ENCODE measurements around the gene ZMIZ1.

ZMIZ1 gene

DNA sequence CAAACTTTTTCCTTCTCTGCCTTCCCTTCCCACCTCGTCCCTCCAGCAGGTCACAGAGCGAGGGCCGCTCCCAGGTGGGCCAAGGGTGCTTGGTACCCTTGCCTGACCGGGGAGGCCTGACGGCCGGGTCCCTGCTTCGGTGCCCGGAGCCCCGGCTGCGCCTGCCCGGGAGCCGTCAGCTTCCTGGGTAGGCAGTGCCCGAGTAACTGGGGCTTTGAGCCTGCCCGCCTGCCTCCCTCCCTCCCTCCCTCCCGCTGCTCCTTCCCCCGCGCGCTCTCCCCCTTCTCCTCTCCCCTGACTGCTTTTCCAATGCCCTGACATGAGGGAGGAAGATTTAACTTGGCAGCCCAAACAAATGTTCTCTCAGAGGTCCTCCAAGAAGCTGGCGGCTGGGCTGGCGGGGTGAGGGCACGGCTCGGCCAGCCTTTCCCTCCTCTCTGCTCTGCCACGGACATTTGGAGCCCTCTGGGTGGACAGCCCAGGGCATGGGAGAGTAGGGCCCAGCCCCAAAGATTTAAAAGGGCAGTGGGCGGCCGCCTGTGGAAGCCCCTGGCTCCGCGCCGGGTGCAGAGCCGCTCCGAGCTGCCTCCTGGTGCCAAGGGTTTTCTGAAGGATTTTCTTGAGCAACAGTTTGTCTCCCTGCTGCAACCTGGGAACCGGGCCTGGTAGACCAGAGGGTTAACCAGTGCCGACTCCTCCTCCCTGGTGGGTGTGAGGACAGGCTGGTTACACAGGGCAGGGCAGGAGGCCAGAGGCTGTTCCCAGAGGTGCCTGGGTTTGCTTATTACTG, 2.0 kb downstream of the ZMIZ1 start:
- peaks cover 27 to 38% of the 10 kb centered on the region in 2 donors for H3K27me3 Mint-ChIP-seq
- no peaks in the 10 kb centered on the region for H3K9me3 Mint-ChIP-seq
- DNase-seq (peak; percentile 12), ATAC-seq (replicated peaks) (peak in 1 of 2 donors; percentile 14)
- H3K4me3 Mint-ChIP-seq, result peak overlapping the region; percentile 85 to 92
- H3K36me3 Mint-ChIP-seq, result peaks cover 0 to 2% of the 10 kb centered on the region in 2 donors
- H3K4me1 Mint-ChIP-seq, result peaks cover 31 to 70% of the 10 kb centered on the region in 2 donors
- H3K27ac Mint-ChIP-seq, result peak overlapping the region; percentile 80

DNA sequence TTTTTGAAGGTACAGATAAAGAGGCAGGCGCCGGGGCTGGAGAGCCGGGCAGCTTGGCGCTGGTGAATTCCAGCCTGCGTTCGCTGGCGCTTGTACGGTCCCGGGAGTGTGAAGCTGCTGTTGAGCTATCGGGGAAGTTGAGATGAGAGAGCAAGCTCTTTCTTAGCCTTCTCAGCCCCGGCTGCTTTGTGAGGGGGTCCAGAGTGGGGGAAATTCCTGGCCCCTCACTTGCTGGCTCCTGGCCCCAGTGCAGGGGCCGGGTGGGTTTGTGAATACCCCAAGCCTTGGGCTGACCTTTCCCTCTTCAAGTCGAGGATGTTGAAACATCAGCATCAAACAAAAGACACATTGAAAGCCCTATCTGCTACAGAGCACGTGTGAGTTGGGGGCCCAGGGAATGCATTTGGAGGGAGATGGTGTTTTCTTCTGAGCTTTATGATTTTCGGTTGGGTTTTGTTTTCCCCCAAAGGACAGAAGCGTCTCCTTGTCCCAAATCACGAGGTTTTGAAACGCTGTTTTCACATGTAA, 2.7 kb downstream of the ZMIZ1 start:
- Mint-ChIP-seq H3K4me1 (peaks cover 36 to 76% of the 10 kb centered on the region in 2 donors), H3K27me3 (peaks cover 27 to 38% of the 10 kb centered on the region in 2 donors), H3K36me3 (peaks cover 0 to 2% of the 10 kb centered on the region in 2 donors), H3K9me3 (no peaks in the 10 kb centered on the region), H3K27ac (peak overlapping the region; percentile 66), H3K4me3 (peak overlapping the region; percentile 85 to 92)
- ATAC-seq (replicated peaks) (no peak), DNase-seq (no peak)

DNA sequence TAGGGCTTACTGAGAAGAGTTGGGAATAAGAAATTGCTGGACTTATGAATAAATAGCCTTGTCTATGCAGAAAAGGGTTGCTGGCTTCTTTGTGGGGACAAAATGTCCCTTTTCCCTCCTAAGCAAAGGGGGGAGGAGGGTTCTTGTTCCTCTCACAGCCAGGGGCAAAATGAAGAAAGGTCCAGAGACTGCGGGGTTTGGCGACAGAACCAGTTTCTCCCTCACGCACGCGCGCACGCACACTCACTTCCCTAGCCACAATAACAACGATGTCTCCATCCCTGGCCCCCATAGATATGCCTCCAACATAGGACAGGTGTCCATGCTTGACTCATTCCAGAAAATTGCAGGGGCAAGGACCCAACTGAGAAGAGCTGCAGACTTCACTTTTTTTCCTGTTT, 3.3 kb downstream of the ZMIZ1 start:
- Mint-ChIP-seq H3K4me1 (peaks cover 35 to 78% of the 10 kb centered on the region in 2 donors), H3K4me3 (peak overlapping the region in 1 of 2 donors; percentile 43), H3K27me3 (peaks cover 27 to 38% of the 10 kb centered on the region in 2 donors), H3K27ac (no peak overlapping the region), H3K9me3 (no peaks in the 10 kb centered on the region), H3K36me3 (peaks cover 0 to 2% of the 10 kb centered on the region in 2 donors)
- ATAC-seq (replicated peaks) (no peak), DNase-seq (no peak)

DNA sequence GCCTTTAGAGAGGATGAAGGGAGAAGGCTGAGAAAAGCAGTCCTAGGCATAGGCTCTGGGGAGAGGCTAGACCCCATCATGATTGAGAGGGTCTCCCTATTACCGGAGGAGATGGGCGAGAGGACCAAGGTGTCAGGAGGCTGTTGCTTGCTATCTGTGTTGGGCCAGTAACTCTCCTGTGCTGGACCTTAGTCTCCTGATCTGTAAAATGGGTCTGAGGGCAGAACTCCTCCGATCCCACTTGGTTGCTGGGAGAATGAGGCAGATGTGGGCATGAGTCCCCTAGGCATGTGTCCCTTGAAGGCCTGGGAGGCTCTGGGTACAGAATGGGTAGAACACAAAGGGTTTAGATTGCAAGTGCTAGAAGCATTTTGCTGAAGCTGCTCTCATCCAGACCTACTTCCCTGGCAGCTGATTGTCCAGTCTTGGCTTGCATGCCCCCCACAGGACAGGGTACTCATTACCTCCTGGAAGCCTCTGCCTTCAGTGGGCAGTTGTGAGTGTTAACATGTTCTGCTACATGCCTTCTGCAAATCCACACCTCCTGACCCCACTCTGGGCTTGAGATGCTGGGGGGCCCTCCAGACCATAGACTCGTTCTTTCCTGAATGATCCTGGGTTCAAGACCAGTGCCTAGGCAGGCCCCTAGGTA, 4.4 kb downstream of the ZMIZ1 start:
- Mint-ChIP-seq H3K27me3 (peaks cover 27 to 42% of the 10 kb centered on the region in 2 donors), H3K36me3 (peaks cover 0 to 2% of the 10 kb centered on the region in 2 donors)
- no peak for ATAC-seq (replicated peaks)

DNA sequence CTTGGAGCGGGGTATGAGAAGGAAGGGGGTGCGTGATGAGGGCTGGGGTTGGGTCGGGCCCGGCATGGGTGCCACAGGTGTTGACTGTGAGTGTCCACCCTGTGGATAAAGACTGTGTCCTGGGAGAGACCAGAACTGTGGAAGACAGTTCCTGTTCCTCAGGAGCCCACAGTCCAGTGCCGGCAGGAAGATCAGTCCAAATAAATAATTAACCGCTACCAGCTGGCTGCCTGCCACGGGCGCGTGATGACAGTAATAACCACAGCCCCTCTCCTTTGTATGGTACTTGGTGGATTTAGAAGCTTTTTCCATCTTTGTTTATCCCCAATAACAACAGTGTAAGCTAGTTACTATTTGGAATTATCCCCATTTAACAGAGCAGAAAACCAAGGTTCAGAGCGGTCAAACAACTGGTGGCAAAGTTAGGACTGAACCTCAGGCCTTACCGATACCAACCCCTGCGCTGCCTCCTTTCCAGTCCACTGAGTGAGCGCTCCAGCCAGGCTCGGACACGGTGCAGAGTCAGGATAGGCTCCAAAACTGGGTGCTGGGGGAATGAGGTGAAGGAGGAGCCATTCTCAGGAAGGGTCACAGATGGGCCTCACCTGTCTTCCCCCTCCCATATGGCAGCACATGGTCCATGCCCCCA, 5.1 kb downstream of the ZMIZ1 start:
- H3K4me3 Mint-ChIP-seq, result no peak overlapping the region
- no peaks in the 10 kb centered on the region for H3K9me3 Mint-ChIP-seq
- no peak for ATAC-seq (replicated peaks)
- H3K27ac Mint-ChIP-seq, result peak overlapping the region; percentile 7
- DNase-seq, result no peak
- peaks cover 27 to 66% of the 10 kb centered on the region in 2 donors for H3K4me1 Mint-ChIP-seq
- peaks cover 0 to 2% of the 10 kb centered on the region in 2 donors for H3K36me3 Mint-ChIP-seq
- H3K27me3 Mint-ChIP-seq, result peaks cover 27 to 44% of the 10 kb centered on the region in 2 donors

More for the DNA sequence above, 4.4 kb downstream of the ZMIZ1 start:
- Mint-ChIP-seq H3K9me3 (no peaks in the 10 kb centered on the region), H3K4me1 (peaks cover 30 to 69% of the 10 kb centered on the region in 2 donors), H3K27ac (peak overlapping the region; percentile 7), H3K4me3 (no peak overlapping the region)
- DNase-seq, result no peak

DNA sequence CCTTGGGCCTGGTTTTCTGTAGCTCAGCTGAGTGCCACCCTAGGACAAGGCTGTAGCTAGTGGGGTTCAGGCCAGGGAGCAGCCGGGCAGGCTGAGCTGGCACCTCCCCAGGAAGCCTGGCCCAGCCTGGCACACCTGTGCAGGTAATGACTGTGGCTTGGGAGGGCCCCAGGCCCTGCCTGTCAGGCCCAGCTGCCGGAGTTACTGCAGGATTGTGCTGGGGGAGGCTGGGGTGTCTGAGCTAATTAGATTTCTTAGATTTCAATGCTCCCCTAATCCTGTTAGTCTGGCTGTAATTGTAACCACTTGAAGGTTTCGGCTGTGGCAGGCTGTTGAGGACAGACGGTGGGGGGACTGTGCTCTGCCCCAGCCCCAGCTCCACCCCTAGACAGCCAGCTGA, 6.0 kb downstream of the ZMIZ1 start:
- DNase-seq (no peak), ATAC-seq (replicated peaks) (no peak)
- H3K4me1 Mint-ChIP-seq, result peaks cover 27 to 70% of the 10 kb centered on the region in 2 donors
- no peak overlapping the region for H3K27ac Mint-ChIP-seq
- no peak overlapping the region for H3K4me3 Mint-ChIP-seq
- peaks cover 0 to 2% of the 10 kb centered on the region in 2 donors for H3K36me3 Mint-ChIP-seq
- H3K27me3 Mint-ChIP-seq, result peaks cover 34 to 51% of the 10 kb centered on the region in 2 donors
- H3K9me3 Mint-ChIP-seq, result no peaks in the 10 kb centered on the region

DNA sequence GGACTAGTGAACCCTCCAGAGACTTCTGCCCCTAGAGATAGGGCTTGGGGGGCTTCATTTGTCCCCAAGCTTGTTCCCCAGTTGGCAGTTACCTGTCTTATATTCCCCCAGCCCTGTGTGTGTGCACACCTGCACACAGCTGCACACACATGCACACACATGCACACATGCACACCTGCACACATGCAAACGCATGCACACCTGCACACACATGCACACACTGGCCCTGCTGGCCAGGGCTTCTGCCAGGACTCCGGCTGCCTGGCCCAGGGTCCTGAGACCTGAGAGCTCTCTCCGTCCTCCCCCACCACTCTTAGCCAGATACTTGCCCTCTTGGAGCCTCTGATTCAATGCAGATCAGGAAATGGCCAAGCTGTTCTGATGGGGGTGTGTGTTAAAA, 6.7 kb downstream of the ZMIZ1 start:
- Mint-ChIP-seq H3K4me3 (no peak overlapping the region), H3K27ac (no peak overlapping the region), H3K4me1 (peaks cover 26 to 72% of the 10 kb centered on the region in 2 donors), H3K27me3 (peaks cover 38 to 58% of the 10 kb centered on the region in 2 donors), H3K9me3 (no peaks in the 10 kb centered on the region), H3K36me3 (peaks cover 0 to 2% of the 10 kb centered on the region in 2 donors)
- ATAC-seq (replicated peaks) (no peak), DNase-seq (no peak)

DNA sequence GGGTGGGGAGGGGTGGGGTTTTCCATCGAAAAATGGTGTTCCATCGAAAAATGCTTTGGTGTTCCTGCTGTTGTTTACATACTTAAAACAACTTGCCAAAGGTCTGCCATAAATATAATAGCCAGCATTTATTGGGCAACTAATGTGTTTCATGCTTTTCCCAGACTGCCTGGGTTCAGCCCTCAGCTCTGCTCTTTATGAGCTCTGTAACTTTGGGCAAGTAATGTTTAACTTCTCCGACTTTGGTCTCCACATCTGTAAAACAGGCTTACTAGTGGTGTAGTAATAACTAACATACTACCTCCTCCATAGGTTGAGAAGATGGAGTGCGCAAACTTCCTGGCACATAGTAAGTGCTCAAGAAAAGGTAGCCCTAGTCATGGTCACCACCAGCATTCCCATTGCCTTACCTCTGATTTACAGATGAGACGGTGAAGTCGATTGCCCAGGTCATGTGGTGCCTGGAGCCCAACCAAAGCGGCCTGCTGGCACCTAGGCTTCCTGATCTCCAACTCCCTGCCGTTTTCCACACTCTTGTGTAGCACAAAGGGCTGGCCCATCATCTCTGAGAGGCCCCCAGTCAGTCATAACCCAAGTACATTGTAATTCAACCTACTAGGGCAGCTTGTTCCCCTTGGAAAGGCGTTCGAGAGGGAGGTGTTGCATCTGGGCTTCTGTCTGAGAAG, 8.9 kb downstream of the ZMIZ1 start:
- no peaks in the 10 kb centered on the region for H3K9me3 Mint-ChIP-seq
- no peak overlapping the region for H3K4me3 Mint-ChIP-seq
- peaks cover 18 to 62% of the 10 kb centered on the region in 2 donors for H3K4me1 Mint-ChIP-seq
- H3K27me3 Mint-ChIP-seq, result peaks cover 26 to 49% of the 10 kb centered on the region in 2 donors
- DNase-seq (no peak), ATAC-seq (replicated peaks) (no peak)
- peaks cover 0 to 2% of the 10 kb centered on the region in 2 donors for H3K36me3 Mint-ChIP-seq
- no peak overlapping the region for H3K27ac Mint-ChIP-seq

DNA sequence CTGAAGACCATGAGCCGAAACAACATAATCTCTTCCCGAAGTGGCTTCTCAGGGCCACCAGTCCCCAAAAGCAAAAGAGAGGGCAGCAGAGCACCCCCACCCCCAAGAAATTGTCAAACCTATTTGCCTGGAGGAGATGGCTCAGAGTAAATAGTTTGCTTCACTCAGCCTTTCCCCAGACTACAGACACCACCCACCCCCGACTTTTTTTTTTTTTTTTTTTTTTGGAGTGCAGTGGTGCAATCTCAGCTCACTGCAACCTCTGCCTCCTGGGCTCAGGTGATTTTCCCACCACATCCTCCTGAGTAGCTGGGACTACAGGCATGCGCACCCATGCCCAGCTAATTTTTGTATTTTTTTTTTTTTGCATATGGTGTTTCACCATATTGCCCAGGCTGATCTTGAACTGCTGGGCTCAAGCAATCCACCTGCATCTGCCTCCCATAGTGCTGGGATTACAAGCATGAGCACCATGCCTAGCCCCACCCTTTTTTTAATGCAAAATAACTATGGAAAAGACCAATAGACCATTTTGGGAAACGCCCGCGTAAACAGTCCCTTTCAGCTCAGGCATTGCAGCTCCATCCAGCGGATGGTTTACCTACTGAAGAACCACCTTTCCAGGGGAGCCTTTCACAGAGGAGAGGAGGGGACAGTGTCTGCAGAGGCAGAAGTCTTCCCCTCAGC, 9.7 kb downstream of the ZMIZ1 start:
- Mint-ChIP-seq H3K27ac (no peak overlapping the region), H3K4me3 (no peak overlapping the region), H3K4me1 (peaks cover 25 to 61% of the 10 kb centered on the region in 2 donors), H3K27me3 (peaks cover 23 to 47% of the 10 kb centered on the region in 2 donors), H3K9me3 (peaks cover 3% of the 10 kb centered on the region in 2 donors), H3K36me3 (peaks cover 2 to 5% of the 10 kb centered on the region in 2 donors)
- DNase-seq (no peak), ATAC-seq (replicated peaks) (peak in 1 of 2 donors; percentile 22)

DNA sequence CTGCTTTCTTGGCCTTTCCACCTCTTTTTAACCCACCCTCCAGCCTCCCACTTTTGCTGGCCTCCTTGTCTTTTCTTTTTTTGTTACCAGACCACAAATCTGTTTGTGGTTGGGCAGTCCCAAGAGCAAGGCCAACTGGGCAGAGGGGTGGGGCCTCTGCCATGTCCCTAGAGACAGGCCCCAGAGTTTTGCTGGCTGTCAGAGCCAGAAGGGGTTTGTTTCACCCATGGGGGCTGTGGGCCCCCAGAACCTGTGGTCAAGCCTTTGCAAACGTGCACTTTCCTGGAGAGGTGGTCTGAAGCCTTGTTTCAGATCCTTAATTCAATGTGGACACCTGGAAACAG, 10.3 kb downstream of the ZMIZ1 start:
- H3K9me3 Mint-ChIP-seq, result peaks cover 3% of the 10 kb centered on the region in 2 donors
- peak overlapping the region; percentile 49 for H3K27ac Mint-ChIP-seq
- peaks cover 24 to 46% of the 10 kb centered on the region in 2 donors for H3K27me3 Mint-ChIP-seq
- H3K4me3 Mint-ChIP-seq, result no peak overlapping the region
- peak in 1 of 2 donors; percentile 8 for ATAC-seq (replicated peaks)
- no peak for DNase-seq
- peaks cover 27 to 62% of the 10 kb centered on the region in 2 donors for H3K4me1 Mint-ChIP-seq
- peaks cover 2 to 5% of the 10 kb centered on the region in 2 donors for H3K36me3 Mint-ChIP-seq

DNA sequence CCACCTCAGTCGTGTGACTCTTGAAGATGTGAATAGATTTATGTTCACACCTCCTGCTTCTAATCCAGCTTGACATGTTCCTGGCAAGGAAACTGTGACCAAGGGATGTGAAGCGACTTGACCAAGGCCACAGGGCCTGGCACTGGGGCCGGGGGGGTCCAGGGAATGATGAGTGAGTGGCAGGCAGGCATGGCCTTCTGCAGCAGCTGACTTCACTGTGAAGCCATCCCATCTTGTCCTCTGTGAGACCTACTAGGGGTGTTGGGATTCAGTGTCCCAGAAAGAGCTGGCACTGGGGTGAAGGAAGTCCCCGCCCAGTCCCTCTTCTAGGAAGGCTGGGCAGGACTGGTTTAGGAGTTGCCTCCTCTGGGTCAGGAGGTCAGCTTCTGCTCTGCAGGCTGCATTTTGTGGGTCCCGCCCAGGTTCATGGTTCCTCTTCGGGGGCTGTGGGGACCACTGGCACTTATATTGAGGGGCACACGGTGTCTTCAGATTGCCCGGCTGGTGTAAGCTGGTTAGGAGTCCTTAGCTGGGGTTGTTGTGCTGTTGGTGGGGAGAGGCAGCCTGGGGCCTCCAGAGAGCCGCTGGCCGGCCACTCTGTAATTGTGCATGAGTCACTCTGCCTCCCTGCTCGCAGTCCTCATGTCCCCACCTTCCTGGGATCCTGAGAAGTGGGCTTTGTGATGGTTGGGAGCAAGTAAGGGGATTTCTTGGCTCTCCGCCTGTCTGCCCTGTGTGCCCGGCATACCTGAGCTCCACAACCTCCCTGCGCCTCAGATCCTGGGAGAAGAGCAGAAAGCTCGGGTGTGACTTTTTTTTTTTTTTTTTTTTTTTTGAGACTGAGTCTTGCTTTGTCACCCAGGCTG, 11.0 kb downstream of the ZMIZ1 start:
- Mint-ChIP-seq H3K9me3 (peaks cover 3% of the 10 kb centered on the region in 2 donors), H3K4me3 (no peak overlapping the region), H3K27me3 (peaks cover 25 to 44% of the 10 kb centered on the region in 2 donors), H3K4me1 (peaks cover 31 to 67% of the 10 kb centered on the region in 2 donors), H3K27ac (no peak overlapping the region), H3K36me3 (peaks cover 2 to 5% of the 10 kb centered on the region in 2 donors)
- ATAC-seq (replicated peaks), result no peak
- no peak for DNase-seq

DNA sequence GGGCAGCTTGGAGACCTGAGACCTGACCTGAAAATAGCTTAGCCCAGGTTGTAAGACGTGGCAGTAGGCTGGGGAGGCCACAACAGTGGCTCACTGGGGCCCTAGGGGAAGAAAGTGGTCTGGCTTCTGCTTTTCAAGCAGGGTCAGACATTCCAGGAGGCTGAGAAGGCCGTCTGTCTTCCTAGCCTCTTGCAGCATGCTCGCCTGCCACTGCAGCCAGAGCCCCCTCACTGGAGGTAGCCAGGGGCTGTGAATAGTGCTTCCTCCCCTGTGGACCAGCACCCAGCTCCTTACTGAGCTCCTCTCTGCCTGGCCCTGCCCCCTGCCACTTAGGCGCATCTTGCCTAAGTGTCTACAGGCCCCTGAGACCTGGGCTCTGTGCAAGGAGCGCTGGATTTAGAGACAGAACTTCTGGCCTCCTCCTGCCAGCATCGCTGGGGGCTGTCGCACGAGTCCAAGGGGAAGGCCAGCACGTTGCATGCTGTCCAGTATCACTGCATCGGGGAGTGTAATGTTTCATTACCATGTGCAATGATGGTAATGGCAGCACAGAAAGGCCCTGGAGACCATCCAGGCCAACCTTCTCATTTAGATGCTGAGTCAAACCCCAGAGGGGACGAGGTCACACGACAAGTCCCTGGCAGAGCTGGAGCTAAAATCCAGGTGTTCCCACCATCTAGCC, 12.7 kb downstream of the ZMIZ1 start:
- Mint-ChIP-seq H3K36me3 (peaks cover 2 to 5% of the 10 kb centered on the region in 2 donors), H3K27me3 (peaks cover 29 to 44% of the 10 kb centered on the region in 2 donors), H3K4me1 (peaks cover 40 to 66% of the 10 kb centered on the region in 2 donors), H3K4me3 (no peak overlapping the region), H3K27ac (peak overlapping the region; percentile 56), H3K9me3 (peaks cover 3% of the 10 kb centered on the region in 2 donors)
- ATAC-seq (replicated peaks) (no peak), DNase-seq (no peak)

Data from stimulated activated naive B cell treated with anti-CD40 and anti-IgM and Interleukin-4, amounts not matched to agents 10 μg/mL and 1 μg/mL and 100 μg/mL, for 72 hours (primary cell).